Ishikawa (cell line): ENCODE results near the gene ACD.

Source experiments
- CEBPB ChIP-seq: IDR thresholded peaks from 2 replicates; pipeline ENCODE4 v1.6.1; 2012
- CREB1 ChIP-seq: IDR thresholded peaks from 2 replicates; pipeline ENCODE4 v1.6.1; 2012; ENCODE audit warnings: low read depth
- EGR1 ChIP-seq: IDR thresholded peaks from 2 replicates; pipeline ENCODE4 v1.6.1; 2012
- EP300 ChIP-seq: IDR thresholded peaks from 2 replicates; pipeline ENCODE4 v1.6.1; 2012; ENCODE audit warnings: borderline replicate concordance
- FOXM1 ChIP-seq: IDR thresholded peaks from 2 replicates; pipeline ENCODE4 v1.6.1; 2012; ENCODE audit warnings: low read depth, borderline replicate concordance
- MAX ChIP-seq: IDR thresholded peaks from 2 replicates; pipeline ENCODE4 v1.6.1; 2012
- NFIC ChIP-seq: IDR thresholded peaks from 2 replicates; pipeline ENCODE4 v1.6.1; 2012
- RAD21 ChIP-seq: IDR thresholded peaks from 2 replicates; pipeline ENCODE4 v1.6.1; 2012; ENCODE audit warnings: low read depth
- REST ChIP-seq: IDR thresholded peaks from 2 replicates; pipeline ENCODE4 v1.6.1; 2012; ENCODE audit warnings: low read depth, mild to moderate bottlenecking
- TAF1 ChIP-seq: IDR thresholded peaks from 2 replicates; pipeline ENCODE4 v1.6.1; 2012; ENCODE audit warnings: low read depth, mild to moderate bottlenecking
- TCF12 ChIP-seq: IDR thresholded peaks from 2 replicates; pipeline ENCODE4 v1.6.1; 2012; ENCODE audit warnings: low read depth
- TEAD4 ChIP-seq: IDR thresholded peaks from 2 replicates; pipeline ENCODE4 v1.6.1; 2012
- USF1 ChIP-seq: IDR thresholded peaks from 2 replicates; pipeline ENCODE4 v1.6.1; 2012
- YY1 ChIP-seq: IDR thresholded peaks from 2 replicates; pipeline ENCODE4 v1.6.1; 2012; ENCODE audit warnings: low read depth
- ZBTB7A ChIP-seq: IDR thresholded peaks from 2 replicates; pipeline ENCODE4 v1.6.1; 2012; ENCODE audit warnings: low read depth

The ACD gene

GRCh38 chr16:67654403-67654911 lies 5.6 kb downstream of the ACD start:
- TF ChIP-seq FOXM1 (no peak), TEAD4 (no peak), CREB1 (no peak), TAF1 (no peak), CEBPB (no peak), YY1 (no peak)

- TF ChIP-seq REST: peak; percentile 71
- no peak for TF ChIP-seq USF1
- no peak for TF ChIP-seq YY1
Observed at GRCh38 chr16:67653789-67654402, 6.2 kb downstream of the ACD start.

GRCh38 chr16:67653128-67653788 lies 6.8 kb downstream of the ACD start:
- no peak for TF ChIP-seq EP300
- 0 out of 2 replicates have a peak, but pooled peaks have one; percentile 14 for TF ChIP-seq ZBTB7A

- TF ChIP-seq REST: peak; percentile 85
- no peak for TF ChIP-seq ZBTB7A
Observed at GRCh38 chr16:67652578-67653127, 7.4 kb downstream of the ACD start.

- TF ChIP-seq TAF1 (no peak), USF1 (no peak), EP300 (no peak), NFIC (no peak), CEBPB (no peak), TEAD4 (no peak), ZBTB7A (no peak), RAD21 (no peak), YY1 (no peak), REST (no peak), FOXM1 (no peak), TCF12 (no peak), EGR1 (no peak), MAX (no peak), CREB1 (no peak)
Observed at GRCh38 chr16:67651847-67652246, 8.2 kb downstream of the ACD start.
